PC-9 (cell line): ENCODE results near the gene JUP. TPM values are rescaled to one million over a fixed set of nuclear protein-coding genes. Genes with fewer than 3 reads are reported as not detected.

Experiments
- BruUV-seq: library from RNA; stranded (reverse); fragments of 400-500 nt; replicated peaks from 2 replicates; lab custom pipeline; 2021; lab: Mats Ljungman, UMichigan
- CTCF ChIA-PET: fragments of 300-600 bp; sonication (Branson Sonifier 250); formaldehyde crosslinking; loops from one replicate; lab custom pipeline; 2022; ENCODE audit warnings: antibody characterized with exemption; lab: Charles Lee
- POLR2A ChIA-PET: fragments of 300-600 bp; sonication (Branson Sonifier 250); formaldehyde crosslinking; loops from one replicate; lab custom pipeline; 2022; ENCODE audit warnings: antibody characterized with exemption; ENCODE audit not compliant: unreplicated experiment; lab: Charles Lee
- DNase-seq, 2 experiments: peaks; one replicate each; pipeline versions ENCODE4 v3.0.0 to v3.0.0-alpha.2; 2015 to 2022; ENCODE audit warnings: mixed read lengths in 1 of 2
- H2AFZ ChIP-seq: fragments of 200-600 bp; sonication (generic); 2 replicates; pipeline ENCODE4 v1.8.1; 2017; ENCODE audit warnings: antibody characterized with exemption
- H3F3A ChIP-seq: fragments of 200-600 bp; sonication (generic); 2 replicates; pipeline ENCODE4 v1.8.1; 2017; ENCODE audit warnings: antibody characterized with exemption, mild to moderate bottlenecking, low read depth; ENCODE audit not compliant: insufficient read depth
- H3K27ac ChIP-seq: fragments of 200-600 bp; sonication (generic); 2 replicates; pipeline ENCODE4 v1.6.1; 2016; ENCODE audit warnings: mixed run types
- H3K27me3 ChIP-seq: fragments of 200-600 bp; sonication (generic); 2 replicates; pipeline ENCODE4 v1.6.1; 2016; ENCODE audit warnings: low read depth, mixed run types; ENCODE audit not compliant: insufficient read depth
- H3K36me3 ChIP-seq: fragments of 200-600 bp; sonication (generic); 2 replicates; pipeline ENCODE4 v1.6.1; 2016; ENCODE audit warnings: low read depth, mixed run types
- H3K4me1 ChIP-seq: fragments of 200-600 bp; sonication (generic); replicated peaks from 2 replicates; pipeline ENCODE4 v1.6.1; 2016; ENCODE audit warnings: mixed run types; ENCODE audit not compliant: insufficient read depth
- H3K4me2 ChIP-seq: fragments of 200-600 bp; sonication (generic); 2 replicates; pipeline ENCODE4 v1.6.1; 2017; ENCODE audit warnings: mixed run types
- H3K4me3 ChIP-seq: fragments of 200-600 bp; sonication (generic); 2 replicates; pipeline ENCODE4 v1.6.1; 2016; ENCODE audit warnings: mixed run types
- H3K79me2 ChIP-seq: fragments of 200-600 bp; sonication (generic); 2 replicates; pipeline ENCODE4 v1.6.1; 2017; ENCODE audit warnings: low read depth, mixed run types
- H3K9me2 ChIP-seq: fragments of 200-600 bp; sonication (generic); 2 replicates; pipeline ENCODE4 v1.8.1; 2017; ENCODE audit warnings: mild to moderate bottlenecking; ENCODE audit not compliant: insufficient read depth
- H3K9me3 ChIP-seq: fragments of 200-600 bp; sonication (generic); 2 replicates; pipeline ENCODE4 v1.8.1; 2016; ENCODE audit warnings: low read depth; ENCODE audit not compliant: insufficient read depth
- H4K20me1 ChIP-seq: fragments of 200-600 bp; sonication (generic); 2 replicates; pipeline ENCODE4 v1.8.1; 2017; ENCODE audit not compliant: insufficient read depth
- EZH2 ChIP-seq: fragments of 200-600 bp; sonication (generic); IDR thresholded peaks from 2 replicates; pipeline ENCODE4 v1.8.0; 2017; ENCODE audit warnings: antibody characterized with exemption, low read depth
- intact Hi-C: fragments of 100-400 bp; cut with micrococcal nuclease; formaldehyde crosslinking; loops from one replicate; pipeline ENCODE4 v1.10.0; 2022; ENCODE audit not compliant: unreplicated experiment
- total RNA-seq: library from RNA; stranded (reverse); gene quantifications from 2 replicates; pipeline ENCODE4 v1.2.3, GENCODE V29; 2021
- TF ChIP-seq, protein P1 (sequence below): fragments of 200-600 bp; sonication (generic); conservative IDR thresholded peaks from 2 replicates; pipeline ENCODE4 v1.6.1; 2017; ENCODE audit warnings: mixed run types, antibody characterized with exemption, mild to moderate bottlenecking, moderate library complexity

JUP gene
- total RNA-seq, 1 experiment from 2014 or later: 259 TPM

DNA sequence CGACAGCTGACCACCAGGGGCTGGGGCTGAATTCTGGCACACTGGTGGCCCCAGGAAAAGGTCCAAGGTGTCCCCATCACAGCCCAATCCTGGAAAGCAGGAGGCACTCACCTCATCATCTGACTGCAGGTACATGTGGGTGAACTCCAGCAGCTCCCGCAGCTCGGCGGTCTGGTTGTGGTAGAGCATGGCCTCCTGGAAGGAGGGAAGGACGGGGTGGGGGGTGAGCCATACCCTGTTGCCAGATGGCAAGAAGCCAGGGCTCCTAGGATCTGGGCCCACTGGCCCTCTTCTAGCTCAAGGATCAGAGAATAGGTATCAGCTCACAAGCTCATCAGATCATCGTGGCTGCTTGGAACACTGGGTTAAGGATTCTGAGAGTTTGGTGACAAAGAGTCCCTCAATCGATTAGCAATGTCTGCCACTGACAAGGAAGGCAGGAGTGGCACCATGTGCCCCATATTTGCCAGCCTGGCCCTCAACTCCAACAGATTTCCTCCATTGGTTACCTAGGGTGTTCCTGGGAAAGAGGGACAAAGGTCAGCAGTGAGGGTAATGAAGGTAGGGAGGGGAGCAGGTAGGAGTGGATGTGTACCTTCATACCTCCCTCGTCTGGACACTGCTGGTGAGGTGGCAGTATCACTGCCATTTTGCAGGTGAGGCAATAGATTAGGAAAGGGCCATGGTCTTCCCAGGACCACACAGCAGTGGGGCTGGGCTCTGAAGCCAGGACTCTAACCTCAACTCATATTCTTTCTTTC, 20.4 kb upstream of the JUP start:
- CTCF ChIA-PET: no interaction called here
- H3K9me3 ChIP-seq: no peaks in the 10 kb centered on the region
- H3K27ac ChIP-seq: no peak overlapping the region
- no peaks in the 10 kb centered on the region for H3K27me3 ChIP-seq
- peaks cover 33% of the 10 kb centered on the region for H3K79me2 ChIP-seq
- peaks cover 17% of the 10 kb centered on the region for H3K4me1 ChIP-seq
- no peak for DNase-seq
- POLR2A ChIA-PET: no interaction called here
- no peaks in the 10 kb centered on the region for H3K9me2 ChIP-seq
- H3K4me2 ChIP-seq: no peak overlapping the region
- no peaks in the 10 kb centered on the region for H4K20me1 ChIP-seq
- H2AFZ ChIP-seq: no peak overlapping the region
- 0 out of 2 replicates have a peak, but pooled peaks cover 7% of the 10 kb centered on the region for H3K36me3 ChIP-seq
- TF ChIP-seq, protein P1, sequence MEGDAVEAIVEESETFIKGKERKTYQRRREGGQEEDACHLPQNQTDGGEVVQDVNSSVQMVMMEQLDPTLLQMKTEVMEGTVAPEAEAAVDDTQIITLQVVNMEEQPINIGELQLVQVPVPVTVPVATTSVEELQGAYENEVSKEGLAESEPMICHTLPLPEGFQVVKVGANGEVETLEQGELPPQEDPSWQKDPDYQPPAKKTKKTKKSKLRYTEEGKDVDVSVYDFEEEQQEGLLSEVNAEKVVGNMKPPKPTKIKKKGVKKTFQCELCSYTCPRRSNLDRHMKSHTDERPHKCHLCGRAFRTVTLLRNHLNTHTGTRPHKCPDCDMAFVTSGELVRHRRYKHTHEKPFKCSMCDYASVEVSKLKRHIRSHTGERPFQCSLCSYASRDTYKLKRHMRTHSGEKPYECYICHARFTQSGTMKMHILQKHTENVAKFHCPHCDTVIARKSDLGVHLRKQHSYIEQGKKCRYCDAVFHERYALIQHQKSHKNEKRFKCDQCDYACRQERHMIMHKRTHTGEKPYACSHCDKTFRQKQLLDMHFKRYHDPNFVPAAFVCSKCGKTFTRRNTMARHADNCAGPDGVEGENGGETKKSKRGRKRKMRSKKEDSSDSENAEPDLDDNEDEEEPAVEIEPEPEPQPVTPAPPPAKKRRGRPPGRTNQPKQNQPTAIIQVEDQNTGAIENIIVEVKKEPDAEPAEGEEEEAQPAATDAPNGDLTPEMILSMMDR: no peak
- no peak for TF ChIP-seq EZH2
- peaks cover 13% of the 10 kb centered on the region for H3F3A ChIP-seq
- intact Hi-C loops: no loop called here
- H3K4me3 ChIP-seq: no peak overlapping the region
- no TSS peak for BruUV-seq

GRCh38 chr17:41803049-41804020, 16.8 kb upstream of the JUP start:
- H2AFZ ChIP-seq: no peak overlapping the region
- no peak for TF ChIP-seq EZH2
- TF ChIP-seq, protein P1: no peak
- intact Hi-C loops: loop anchor here (5.0 kb wide), 1 partner anchor 116 kb away; the partner anchor contains the start of gene EIF1
- no peak overlapping the region for H3K4me3 ChIP-seq
- H3K9me3 ChIP-seq: no peaks in the 10 kb centered on the region
- BruUV-seq: no TSS peak
- H3K27me3 ChIP-seq: no peaks in the 10 kb centered on the region
- ChIA-PET CTCF (interaction anchor here (0.6 kb wide), 1 partner anchor 9 kb away, joined by 3 read pairs; the partner anchor contains the start of gene P3H4), POLR2A (interaction anchor here (0.7 kb wide), 1 partner anchor 18 kb away, joined by 17 read pairs; no protein-coding TSS in a partner anchor)
- peaks cover 24% of the 10 kb centered on the region for H3K4me1 ChIP-seq
- H3K27ac ChIP-seq: no peak overlapping the region
- H3K4me2 ChIP-seq: no peak overlapping the region
- H3K9me2 ChIP-seq: no peaks in the 10 kb centered on the region
- H4K20me1 ChIP-seq: no peaks in the 10 kb centered on the region
- 0 out of 2 replicates have a peak, but pooled peaks cover 3% of the 10 kb centered on the region for H3K79me2 ChIP-seq
- 0 out of 2 replicates have a peak, but pooled peaks cover 4% of the 10 kb centered on the region for H3K36me3 ChIP-seq
- DNase-seq: no peak
- peaks cover 27% of the 10 kb centered on the region; the same call in 1 of the 2 replicates for H3F3A ChIP-seq
